GM12873 (cell line): ENCODE data around the gene DGUOK.

ENCODE experiments used
- CTCF ChIP-seq: IDR thresholded peaks from 2 replicates; pipeline ENCODE4 v1.5.1; 2012; ENCODE audit warnings: low read depth, mild to moderate bottlenecking, moderate library complexity, low read length, control low read depth; ENCODE audit not compliant: insufficient read depth; ENCODE audit errors: missing control alignments

The DGUOK gene

GRCh38 chr2:73895473-73895872 is 31.2 kb upstream of the DGUOK start:
- TF ChIP-seq CTCF: no peak

DNA sequence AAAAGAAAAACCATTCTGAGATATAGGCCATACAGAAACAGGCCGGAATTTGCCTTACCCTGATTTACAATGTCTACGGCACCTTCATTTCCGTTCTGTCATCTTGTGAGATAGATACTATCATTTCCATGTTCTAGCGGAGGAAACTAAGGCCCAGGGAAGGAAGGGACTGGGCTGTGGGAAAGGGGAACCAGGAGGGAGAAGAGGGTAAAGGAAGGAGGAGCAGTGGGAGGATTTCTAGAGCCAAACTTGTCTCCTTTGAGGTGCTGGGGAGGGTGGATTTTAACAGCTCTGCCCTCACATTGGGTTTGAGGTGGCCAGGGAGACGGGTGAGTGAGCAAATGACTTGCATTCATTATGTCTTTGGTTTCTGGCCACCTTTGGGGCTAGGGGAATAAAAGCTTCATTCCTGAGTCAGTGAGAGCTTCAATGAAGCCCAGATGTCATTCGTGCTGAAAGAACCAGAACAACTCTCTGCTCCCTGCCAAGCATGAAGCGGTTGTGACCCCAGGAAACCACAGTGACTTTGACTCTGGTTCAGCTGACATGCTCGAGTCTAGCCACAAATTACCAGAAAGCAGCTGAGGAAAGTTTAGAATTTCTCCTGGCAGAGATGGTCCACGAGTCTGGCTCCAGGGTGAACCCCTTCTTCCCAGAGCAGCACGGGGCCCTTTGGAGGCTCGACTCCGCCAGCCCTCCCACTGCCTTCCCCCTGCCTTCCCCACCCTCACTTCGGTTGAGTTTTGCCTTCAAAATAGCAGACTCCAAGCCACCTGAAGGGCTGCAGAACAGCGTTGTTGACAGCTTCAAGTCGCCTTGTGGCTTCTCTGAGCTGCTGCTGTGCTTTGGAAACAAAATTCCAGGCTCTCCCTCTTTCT is 30.1 kb upstream of the DGUOK start:
- TF ChIP-seq CTCF: no peak

GRCh38 chr2:73897240-73897583 is 29.5 kb upstream of the DGUOK start:
- TF ChIP-seq CTCF: no peak

- no peak for TF ChIP-seq CTCF
These were observed 28.7 kb upstream of the DGUOK start for GRCh38 chr2:73897934-73898333.

DNA sequence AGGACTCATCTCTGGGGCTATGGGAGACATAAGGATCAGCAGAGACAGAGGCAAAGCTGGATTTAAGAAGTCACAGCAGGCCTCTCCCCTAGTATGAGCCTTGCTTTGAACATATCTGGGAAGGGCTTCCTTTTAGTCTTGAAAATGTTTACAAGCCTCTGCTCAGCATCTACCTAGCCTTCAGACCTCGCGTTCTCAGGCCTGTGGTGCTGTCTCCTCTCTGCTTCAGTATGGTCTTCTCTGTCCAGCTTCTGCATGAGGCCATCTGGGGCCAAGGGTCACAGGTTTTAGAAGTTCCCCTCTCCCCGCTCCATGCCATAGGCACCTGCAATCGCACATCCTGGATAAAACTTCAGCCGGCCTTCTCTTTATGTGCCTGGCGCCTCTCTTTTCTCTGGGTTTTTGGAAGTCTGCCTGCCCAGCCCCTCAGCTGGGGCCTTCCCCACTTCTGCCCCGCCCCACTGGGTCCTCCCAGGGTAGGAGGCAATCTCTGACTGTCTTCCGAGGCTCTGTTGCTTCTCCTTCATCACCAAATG is 26.8 kb upstream of the DGUOK start:
- no peak for TF ChIP-seq CTCF

GRCh38 chr2:73901143-73901542 is 25.5 kb upstream of the DGUOK start:
- TF ChIP-seq CTCF: no peak

DNA sequence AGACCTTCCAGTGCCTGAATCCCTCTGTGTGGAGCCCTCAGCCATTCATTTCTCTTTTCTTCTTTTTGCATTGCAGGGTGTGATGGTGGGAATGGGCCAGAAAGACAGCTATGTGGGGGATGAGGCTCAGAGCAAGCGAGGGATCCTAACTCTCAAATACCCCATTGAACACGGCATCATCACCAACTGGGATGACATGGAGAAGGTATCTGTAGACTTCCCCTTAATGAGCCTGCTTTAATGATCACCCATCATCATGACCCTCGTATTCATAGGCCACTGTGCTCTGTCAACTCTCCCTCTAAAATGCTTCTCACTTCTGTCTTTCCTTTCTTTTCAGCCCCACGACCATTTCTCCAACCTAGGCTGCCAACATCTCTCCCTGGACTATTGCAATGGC is 24.4 kb upstream of the DGUOK start:
- TF ChIP-seq CTCF: no peak
